Measurements from ENCODE around the gene AGAP1. TPM values are rescaled to one million over a fixed set of nuclear protein-coding genes. Genes with fewer than 3 reads are reported as not detected.

Gene AGAP1
- total RNA-seq, 2 experiments from 2014 or later: not detected

- ChIA-PET CTCF (ENCODE audit: unreplicated experiment) (no interaction called here), POLR2A (interaction anchor here (0.8 kb wide), 1 partner anchor 10 kb away, joined by 3 read pairs; no protein-coding TSS in a partner anchor)
- intact Hi-C loops (cut with micrococcal nuclease; ENCODE audit: unreplicated experiment): no loop called here
- H2AFZ ChIP-seq (ENCODE audit: low read length): no peak overlapping the region
- no peak overlapping the region for H3K4me2 ChIP-seq (ENCODE audit: low read length)
- H3K36me3 ChIP-seq (ENCODE audit: insufficient read depth, low read length): no peaks in the 10 kb centered on the region
- no peak overlapping the region for H3K4me3 ChIP-seq (ENCODE audit: low read depth, low read length, poor library complexity, severe bottlenecking)
- H4K20me1 ChIP-seq (ENCODE audit: insufficient read depth, low read length): no peaks in the 10 kb centered on the region
- no peaks in the 10 kb centered on the region for H3K9me2 ChIP-seq (ENCODE audit: insufficient read depth, low read length)
- no peaks in the 10 kb centered on the region for H3K79me2 ChIP-seq (ENCODE audit: insufficient read depth, low read depth, low read length)
- BruUV-seq (replicated peaks): no TSS peak
- TF ChIP-seq EZH2phosphoT487 (IDR thresholded peaks at IDR 0.05; ENCODE audit: borderline replicate concordance, low read depth, low read length) (no peak), CTCF (conservative IDR thresholded peaks at IDR 0.05; ENCODE audit: low read length) (no peak)
- H3K27ac ChIP-seq (ENCODE audit: low read depth, low read length, poor library complexity, severe bottlenecking): no peak overlapping the region
- DNase-seq (ENCODE audit: low spot score): no peak
- H3K9me3 ChIP-seq (ENCODE audit: low read length): no peaks in the 10 kb centered on the region
- peaks cover 6% of the 10 kb centered on the region for H3K4me1 ChIP-seq (ENCODE audit: insufficient read depth, low read length, poor library complexity, severe bottlenecking)
These were observed 410.1 kb downstream of the AGAP1 start for GRCh38 chr2:235903782-235904584.

DNA sequence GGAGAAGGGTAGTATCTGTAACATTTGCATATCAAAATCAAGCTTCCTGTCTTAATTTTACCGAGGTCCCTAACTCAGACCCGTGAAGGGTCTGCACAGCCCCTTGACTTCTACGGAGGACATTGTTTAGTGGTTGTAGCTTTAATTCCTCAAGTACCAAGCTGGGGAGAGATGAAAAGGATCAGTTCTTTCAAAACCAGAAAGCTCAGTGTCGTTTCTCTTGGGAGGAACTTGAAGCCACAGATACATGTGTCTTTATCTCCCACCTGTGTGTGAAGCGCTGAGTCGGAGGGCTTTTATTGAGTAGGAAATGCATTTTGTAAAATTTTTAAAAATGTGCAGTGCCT, 410.7 kb downstream of the AGAP1 start:
- POLR2A ChIA-PET: no interaction called here

More for the DNA sequence above, 410.7 kb downstream of the AGAP1 start:
- Histone ChIP-seq H3K4me1 (ENCODE audit: insufficient read depth, low read length, poor library complexity, severe bottlenecking) (peaks cover 10% of the 10 kb centered on the region), H4K20me1 (ENCODE audit: insufficient read depth, low read length) (no peaks in the 10 kb centered on the region), H3K79me2 (ENCODE audit: insufficient read depth, low read depth, low read length) (no peaks in the 10 kb centered on the region), H2AFZ (ENCODE audit: low read length) (no peak overlapping the region), H3K27ac (ENCODE audit: low read depth, low read length, poor library complexity, severe bottlenecking) (no peak overlapping the region), H3K36me3 (ENCODE audit: insufficient read depth, low read length) (no peaks in the 10 kb centered on the region), H3K9me3 (ENCODE audit: low read length) (no peaks in the 10 kb centered on the region), H3K4me3 (ENCODE audit: low read depth, low read length, poor library complexity, severe bottlenecking) (no peak overlapping the region), H3K4me2 (ENCODE audit: low read length) (no peak overlapping the region), H3K9me2 (ENCODE audit: insufficient read depth, low read length) (no peaks in the 10 kb centered on the region)
- TF ChIP-seq EZH2phosphoT487 (IDR thresholded peaks at IDR 0.05; ENCODE audit: borderline replicate concordance, low read depth, low read length) (no peak), CTCF (conservative IDR thresholded peaks at IDR 0.05; ENCODE audit: low read length) (no peak)
- CTCF ChIA-PET (ENCODE audit: unreplicated experiment): no interaction called here
- no peak for DNase-seq (ENCODE audit: low spot score)
- intact Hi-C loops (cut with micrococcal nuclease; ENCODE audit: unreplicated experiment): no loop called here
- BruUV-seq (replicated peaks): no TSS peak

Data from OCI-LY7 (cell line).